Measurements from ENCODE around the gene KCNQ2. TPM values are rescaled to one million over a fixed set of nuclear protein-coding genes. Genes with fewer than 3 reads are reported as not detected.

Gene KCNQ2
- total RNA-seq, 1 experiment from 2014 or later: 86.5 TPM

DNA sequence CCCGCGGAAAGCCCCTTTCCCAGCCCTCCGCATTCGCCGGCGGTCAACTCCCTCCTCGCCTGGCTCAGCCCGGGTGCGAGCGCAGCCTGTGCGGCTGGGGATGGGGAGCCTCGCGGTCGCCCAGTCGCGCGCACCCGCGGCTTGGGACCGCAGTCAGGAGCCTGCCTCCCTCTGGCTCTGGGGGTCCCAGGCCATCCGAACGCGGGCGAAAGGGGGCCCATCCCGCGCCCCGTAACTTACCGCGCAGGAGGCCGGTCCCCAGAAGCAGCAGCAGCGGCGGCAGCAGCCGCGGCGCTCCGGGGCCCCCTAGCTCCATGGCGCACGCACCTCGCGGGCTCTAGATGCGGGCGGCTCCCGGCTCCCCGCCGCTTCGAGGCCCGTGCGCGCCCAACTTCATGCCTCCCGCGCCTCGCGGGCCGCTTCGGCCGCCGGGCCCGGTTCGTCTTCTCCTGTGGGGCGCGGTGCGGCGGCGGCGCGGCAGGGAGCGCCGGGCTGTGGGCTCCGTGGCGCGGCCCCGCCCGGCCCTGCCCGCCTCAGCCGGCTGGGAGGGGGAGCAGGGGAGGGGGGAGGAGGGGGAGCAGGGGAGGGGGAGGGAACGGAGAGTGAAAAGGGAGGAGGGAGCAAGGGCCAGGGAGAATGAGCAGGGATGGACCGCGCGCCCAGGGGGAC lies 111.5 kb downstream of the KCNQ2 start, which contains the start of gene CHRNA4:
TSS of gene CHRNA4 (minus strand) at position 500 of the 669 bp plus-strand sequence. CDS start at position 316, 184 bp downstream.
- no peak within 1 kb of the TSS for H2AFZ ChIP-seq (ENCODE audit: low read depth, low read length, poor library complexity, severe bottlenecking)
- ATAC-seq: no peak
- intact Hi-C loops (cut with micrococcal nuclease): no loop called here

More for the DNA sequence above, 111.5 kb downstream of the KCNQ2 start, which contains the start of gene CHRNA4:
- H3K4me3 ChIP-seq (replicated peaks in 1 of 2; ENCODE audit: low read depth in 1 of 2, low read length in 2 of 2): no peak within 1 kb of the TSS
- H3K27me3 ChIP-seq (ENCODE audit: insufficient read depth, low read length): no peaks in the 10 kb centered on the region
- CTCF ChIA-PET: no interaction called here
- H3K4me1 ChIP-seq (ENCODE audit: control insufficient read depth in 1 of 2, insufficient read depth in 2 of 2, low read length in 2 of 2): no peaks in the 10 kb centered on the region
- H3K36me3 ChIP-seq (ENCODE audit: control insufficient read depth in 1 of 2, insufficient read depth in 2 of 2, low read length in 2 of 2): no peaks in the 10 kb centered on the region
- POLR2A ChIA-PET: no interaction called here
- no peak within 1 kb of the TSS for H3K4me2 ChIP-seq (ENCODE audit: low read length)
- H3K9ac ChIP-seq (ENCODE audit: low read length): no peak within 1 kb of the TSS
- RAD21 ChIA-PET (ENCODE audit: low non-redundant PET in 1 of 2, low total read pairs in 2 of 2, uncharacterized antibody in 2 of 2, unreplicated experiment in 2 of 2): interaction anchor here in 1 of 2 experiments (0.6 kb wide), 1 partner anchor 49 kb away, joined by 3 read pairs; no protein-coding TSS in a partner anchor
- no peaks in the 10 kb centered on the region for H4K20me1 ChIP-seq (ENCODE audit: insufficient read depth)
- no peaks in the 10 kb centered on the region for H3K9me3 ChIP-seq (ENCODE audit: control insufficient read depth in 1 of 2, insufficient read depth in 1 of 2, low read depth in 1 of 2, low read length in 2 of 2)
- DNase-seq (ENCODE audit: low read depth, low spot score): no peak
- H3K27ac ChIP-seq (ENCODE audit: low read depth, low read length): no peak within 1 kb of the TSS
- no TSS peak for BruUV-seq (replicated peaks)
- H3K9me2 ChIP-seq (ENCODE audit: insufficient read depth): no peaks in the 10 kb centered on the region
- H3K79me2 ChIP-seq (ENCODE audit: insufficient read depth, low read length): no peaks in the 10 kb centered on the region
- TF ChIP-seq RAD21 (IDR thresholded peaks at IDR 0.05; ENCODE audit: low read depth): no peak
- TF ChIP-seq EZH2phosphoT487 (IDR thresholded peaks at IDR 0.05; ENCODE audit: borderline replicate concordance): no peak
- no peak for TF ChIP-seq POLR2A (IDR thresholded peaks at IDR 0.05; ENCODE audit: borderline replicate concordance, extremely low read depth, insufficient read depth, insufficient read length)
- TF ChIP-seq MAX (IDR thresholded peaks at IDR 0.05): no peak
- TF ChIP-seq ATF3 (IDR thresholded peaks at IDR 0.05): no peak
- no peak for TF ChIP-seq JUND (IDR thresholded peaks at IDR 0.05)
- TF ChIP-seq TCF7L2 (IDR thresholded peaks at IDR 0.05; ENCODE audit: borderline replicate concordance, extremely low read depth, insufficient read depth, insufficient read length): no peak
- TF ChIP-seq FOSL1 (IDR thresholded peaks at IDR 0.05; ENCODE audit: low read depth): no peak
- TF ChIP-seq EGR1 (IDR thresholded peaks at IDR 0.05; ENCODE audit: low read depth): no peak
- TF ChIP-seq, protein P1, sequence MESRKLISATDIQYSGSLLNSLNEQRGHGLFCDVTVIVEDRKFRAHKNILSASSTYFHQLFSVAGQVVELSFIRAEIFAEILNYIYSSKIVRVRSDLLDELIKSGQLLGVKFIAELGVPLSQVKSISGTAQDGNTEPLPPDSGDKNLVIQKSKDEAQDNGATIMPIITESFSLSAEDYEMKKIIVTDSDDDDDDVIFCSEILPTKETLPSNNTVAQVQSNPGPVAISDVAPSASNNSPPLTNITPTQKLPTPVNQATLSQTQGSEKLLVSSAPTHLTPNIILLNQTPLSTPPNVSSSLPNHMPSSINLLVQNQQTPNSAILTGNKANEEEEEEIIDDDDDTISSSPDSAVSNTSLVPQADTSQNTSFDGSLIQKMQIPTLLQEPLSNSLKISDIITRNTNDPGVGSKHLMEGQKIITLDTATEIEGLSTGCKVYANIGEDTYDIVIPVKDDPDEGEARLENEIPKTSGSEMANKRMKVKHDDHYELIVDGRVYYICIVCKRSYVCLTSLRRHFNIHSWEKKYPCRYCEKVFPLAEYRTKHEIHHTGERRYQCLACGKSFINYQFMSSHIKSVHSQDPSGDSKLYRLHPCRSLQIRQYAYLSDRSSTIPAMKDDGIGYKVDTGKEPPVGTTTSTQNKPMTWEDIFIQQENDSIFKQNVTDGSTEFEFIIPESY (IDR thresholded peaks at IDR 0.05; ENCODE audit: extremely low read depth, insufficient replicate concordance, low read length): no peak
- TF ChIP-seq EZH2 (IDR thresholded peaks at IDR 0.05): no peak
- no peak for TF ChIP-seq SRF (IDR thresholded peaks at IDR 0.05; ENCODE audit: low read depth)
- TF ChIP-seq, protein P2, sequence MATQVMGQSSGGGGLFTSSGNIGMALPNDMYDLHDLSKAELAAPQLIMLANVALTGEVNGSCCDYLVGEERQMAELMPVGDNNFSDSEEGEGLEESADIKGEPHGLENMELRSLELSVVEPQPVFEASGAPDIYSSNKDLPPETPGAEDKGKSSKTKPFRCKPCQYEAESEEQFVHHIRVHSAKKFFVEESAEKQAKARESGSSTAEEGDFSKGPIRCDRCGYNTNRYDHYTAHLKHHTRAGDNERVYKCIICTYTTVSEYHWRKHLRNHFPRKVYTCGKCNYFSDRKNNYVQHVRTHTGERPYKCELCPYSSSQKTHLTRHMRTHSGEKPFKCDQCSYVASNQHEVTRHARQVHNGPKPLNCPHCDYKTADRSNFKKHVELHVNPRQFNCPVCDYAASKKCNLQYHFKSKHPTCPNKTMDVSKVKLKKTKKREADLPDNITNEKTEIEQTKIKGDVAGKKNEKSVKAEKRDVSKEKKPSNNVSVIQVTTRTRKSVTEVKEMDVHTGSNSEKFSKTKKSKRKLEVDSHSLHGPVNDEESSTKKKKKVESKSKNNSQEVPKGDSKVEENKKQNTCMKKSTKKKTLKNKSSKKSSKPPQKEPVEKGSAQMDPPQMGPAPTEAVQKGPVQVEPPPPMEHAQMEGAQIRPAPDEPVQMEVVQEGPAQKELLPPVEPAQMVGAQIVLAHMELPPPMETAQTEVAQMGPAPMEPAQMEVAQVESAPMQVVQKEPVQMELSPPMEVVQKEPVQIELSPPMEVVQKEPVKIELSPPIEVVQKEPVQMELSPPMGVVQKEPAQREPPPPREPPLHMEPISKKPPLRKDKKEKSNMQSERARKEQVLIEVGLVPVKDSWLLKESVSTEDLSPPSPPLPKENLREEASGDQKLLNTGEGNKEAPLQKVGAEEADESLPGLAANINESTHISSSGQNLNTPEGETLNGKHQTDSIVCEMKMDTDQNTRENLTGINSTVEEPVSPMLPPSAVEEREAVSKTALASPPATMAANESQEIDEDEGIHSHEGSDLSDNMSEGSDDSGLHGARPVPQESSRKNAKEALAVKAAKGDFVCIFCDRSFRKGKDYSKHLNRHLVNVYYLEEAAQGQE (IDR thresholded peaks at IDR 0.05; ENCODE audit: low read depth): no peak
- no peak for TF ChIP-seq SIN3A (IDR thresholded peaks at IDR 0.05; ENCODE audit: low read depth)
- no peak for TF ChIP-seq SP1 (IDR thresholded peaks at IDR 0.05; ENCODE audit: low read depth)
- no peak for TF ChIP-seq YY1 (IDR thresholded peaks at IDR 0.05; ENCODE audit: extremely low read depth, insufficient replicate concordance, low read depth, low read length)

All from HCT116 (cell line).